PC-3 (cell line): ENCODE results near the gene PCED1B. TPM values are rescaled to one million over a fixed set of nuclear protein-coding genes. Genes with fewer than 3 reads are reported as not detected.

Experiments used
- ATAC-seq: fragments of 200-7000 bp; cut with Tn5 transposase; 2 replicates; pipeline ENCODE4 v1.9.1; 2020; ENCODE audit warnings: mild to moderate bottlenecking, moderate library complexity
- BruUV-seq: library from RNA; stranded (reverse); fragments of 400-500 nt; replicated peaks from 2 replicates; lab custom pipeline; 2021; lab: Mats Ljungman, UMichigan
- CTCF ChIA-PET: fragments of 300-600 bp; sonication (Branson Sonifier 250); formaldehyde crosslinking; loops from one replicate; lab custom pipeline; 2022; ENCODE audit warnings: antibody characterized with exemption; lab: Charles Lee
- POLR2A ChIA-PET: fragments of 300-600 bp; sonication (Branson Sonifier 250); formaldehyde crosslinking; loops from one replicate; lab custom pipeline; 2022; ENCODE audit warnings: antibody characterized with exemption; ENCODE audit not compliant: unreplicated experiment; lab: Charles Lee
- DNase-seq: peaks from one replicate; pipeline ENCODE4 v3.0.0-alpha.2; 2015
- H2AFZ ChIP-seq: fragments of 300-600 bp; sonication (generic); 2 replicates; pipeline ENCODE4 v1.6.0; 2016; ENCODE audit warnings: antibody characterized with exemption, low read length
- H3F3A ChIP-seq: fragments of 300-600 bp; sonication (generic); one replicate; pipeline ENCODE4 v1.6.0; 2017; ENCODE audit warnings: antibody characterized with exemption, low read length, control low read depth, mild to moderate bottlenecking; ENCODE audit not compliant: unreplicated experiment
- H3K27ac ChIP-seq: fragments of 300-600 bp; sonication (generic); 2 replicates; pipeline ENCODE4 v1.5.1; 2016; ENCODE audit warnings: mild to moderate bottlenecking, low read length
- H3K27me3 ChIP-seq: fragments of 300-600 bp; sonication (generic); 2 replicates; pipeline ENCODE4 v1.6.1; 2016; ENCODE audit warnings: low read length, mixed read lengths
- H3K36me3 ChIP-seq: fragments of 300-600 bp; sonication (generic); 2 replicates; pipeline ENCODE4 v1.6.1; 2016; ENCODE audit warnings: low read depth, mixed run types, low read length, mixed read lengths
- H3K4me1 ChIP-seq: fragments of 300-600 bp; sonication (generic); 2 replicates; pipeline ENCODE4 v1.5.1; 2016; ENCODE audit warnings: low read length; ENCODE audit not compliant: insufficient read depth
- H3K4me2 ChIP-seq: fragments of 300-600 bp; sonication (generic); 2 replicates; pipeline ENCODE4 v1.6.0; 2016; ENCODE audit warnings: low read length
- H3K4me3 ChIP-seq: fragments of 300-600 bp; sonication (generic); 2 replicates; pipeline ENCODE4 v1.5.1; 2016; ENCODE audit warnings: mild to moderate bottlenecking, low read length, mixed read lengths
- H3K79me2 ChIP-seq: fragments of 300-600 bp; sonication (generic); 2 replicates; pipeline ENCODE4 v1.6.1; 2017; ENCODE audit warnings: low read length, mixed read lengths
- H3K9ac ChIP-seq: fragments of 300-600 bp; sonication (generic); 2 replicates; pipeline ENCODE4 v1.6.0; 2016; ENCODE audit warnings: mild to moderate bottlenecking, low read length
- H3K9me2 ChIP-seq: fragments of 300-600 bp; sonication (generic); replicated peaks from 2 replicates; pipeline ENCODE4 v1.6.1; 2016; ENCODE audit warnings: mixed run types, low read length, mixed read lengths
- H3K9me3 ChIP-seq: fragments of 300-600 bp; sonication (generic); 2 replicates; pipeline ENCODE4 v1.6.1; 2016; ENCODE audit warnings: low read length, mixed read lengths
- H4K20me1 ChIP-seq: fragments of 300-600 bp; sonication (generic); 2 replicates; pipeline ENCODE4 v1.6.1; 2016; ENCODE audit warnings: low read length, mixed read lengths
- CTCF ChIP-seq: fragments of 300-600 bp; sonication (generic); conservative IDR thresholded peaks from 2 replicates; pipeline ENCODE4 v1.5.1; 2017; ENCODE audit warnings: antibody characterized with exemption, low read depth, mild to moderate bottlenecking, low read length
- EZH2 ChIP-seq: fragments of 300-600 bp; sonication (generic); IDR thresholded peaks from one replicate; pipeline ENCODE4 v1.6.1; 2017; ENCODE audit warnings: antibody characterized with exemption, mild to moderate bottlenecking, low read length; ENCODE audit not compliant: unreplicated experiment
- EZH2phosphoT487 ChIP-seq: fragments of 300-600 bp; sonication (generic); IDR thresholded peaks from 2 replicates; pipeline ENCODE4 v1.6.1; 2018; ENCODE audit warnings: mild to moderate bottlenecking, antibody characterized with exemption, low read length, borderline replicate concordance
- intact Hi-C: fragments of 100-400 bp; cut with micrococcal nuclease; formaldehyde crosslinking; loops from 2 replicates; pipeline ENCODE4 v1.9.0; 2023
- total RNA-seq: library from RNA; depleted of rRNA; stranded (reverse); fragments of >200 nt; gene quantifications from 2 replicates; pipeline ENCODE4 v1.2.3, GENCODE V29; 2014

Gene PCED1B
- total RNA-seq, 1 experiment from 2014 or later = 1.0 TPM

- POLR2A ChIA-PET = no interaction called here
- CTCF ChIA-PET = no interaction called here
Measured at GRCh38 chr12:47123730-47124129, 44.3 kb downstream of the PCED1B start.

GRCh38 chr12:47124451-47124850, 45.0 kb downstream of the PCED1B start:
- no peak overlapping the region for H3K4me3 ChIP-seq
- ChIA-PET CTCF (no interaction called here), POLR2A (no interaction called here)
- TF ChIP-seq EZH2 (no peak), EZH2phosphoT487 (no peak), CTCF (no peak)
- no peaks in the 10 kb centered on the region for H4K20me1 ChIP-seq
- no peaks in the 10 kb centered on the region for H3K36me3 ChIP-seq
- H3K27me3 ChIP-seq = no peaks in the 10 kb centered on the region
- H3K27ac ChIP-seq = no peak overlapping the region
- BruUV-seq = no TSS peak
- ATAC-seq (0 out of 2 replicates have a peak, but pooled peaks have one; percentile 21), DNase-seq (peak; percentile 36)
- H3K9me2 ChIP-seq = no peaks in the 10 kb centered on the region
- H3K4me1 ChIP-seq = peaks cover 37% of the 10 kb centered on the region
- no peak overlapping the region for H3K4me2 ChIP-seq
- H3K9ac ChIP-seq = no peak overlapping the region
- no peak overlapping the region for H2AFZ ChIP-seq
- no peaks in the 10 kb centered on the region for H3K79me2 ChIP-seq
- H3K9me3 ChIP-seq = no peaks in the 10 kb centered on the region
- H3F3A ChIP-seq = no peaks in the 10 kb centered on the region
- intact Hi-C loops = no loop called here

More at GRCh38 chr12:47123730-47124129, 44.3 kb downstream of the PCED1B start:
- BruUV-seq = no TSS peak
- H3K9ac ChIP-seq = no peak overlapping the region
- ATAC-seq (peak; percentile 64; the same call in 1 of the 2 replicates), DNase-seq (peak; percentile 41)
- no peaks in the 10 kb centered on the region for H3K27me3 ChIP-seq
- H3K4me1 ChIP-seq = peaks cover 37% of the 10 kb centered on the region
- intact Hi-C loops = no loop called here
- no peaks in the 10 kb centered on the region for H3K79me2 ChIP-seq
- peak overlapping the region; percentile 21 for H3K4me2 ChIP-seq
- H3K27ac ChIP-seq = no peak overlapping the region
- TF ChIP-seq CTCF (no peak), EZH2phosphoT487 (no peak), EZH2 (no peak)
- H3K36me3 ChIP-seq = no peaks in the 10 kb centered on the region
- H2AFZ ChIP-seq = no peak overlapping the region
- no peak overlapping the region for H3K4me3 ChIP-seq
- no peaks in the 10 kb centered on the region for H3F3A ChIP-seq
- no peaks in the 10 kb centered on the region for H3K9me3 ChIP-seq
- H3K9me2 ChIP-seq = no peaks in the 10 kb centered on the region
- H4K20me1 ChIP-seq = no peaks in the 10 kb centered on the region

GRCh38 chr12:47126246-47126645, 46.8 kb downstream of the PCED1B start:
- Histone ChIP-seq H3K4me2 (no peak overlapping the region), H3K4me1 (peaks cover 33% of the 10 kb centered on the region), H3K9me3 (no peaks in the 10 kb centered on the region), H4K20me1 (no peaks in the 10 kb centered on the region), H2AFZ (no peak overlapping the region), H3K79me2 (no peaks in the 10 kb centered on the region), H3K9ac (no peak overlapping the region), H3K27ac (no peak overlapping the region), H3K27me3 (no peaks in the 10 kb centered on the region), H3K9me2 (no peaks in the 10 kb centered on the region), H3K4me3 (no peak overlapping the region), H3F3A (no peaks in the 10 kb centered on the region), H3K36me3 (no peaks in the 10 kb centered on the region)
- DNase-seq (no peak), ATAC-seq (no peak)
- CTCF ChIA-PET = no interaction called here
- intact Hi-C loops = no loop called here
- no peak for TF ChIP-seq EZH2phosphoT487
- no peak for TF ChIP-seq CTCF
- TF ChIP-seq EZH2 = no peak
- POLR2A ChIA-PET = no interaction called here
- BruUV-seq = no TSS peak
